Type B pancreatic cell (in vitro differentiated cells): ENCODE data around the gene NTM. TPM values are rescaled to one million over a fixed set of nuclear protein-coding genes. Genes with fewer than 3 reads are reported as not detected.
A peak's percentile ranks its signal among the peaks of the same experiment; 100 is the strongest.

Experiments
- DNase-seq: peaks from one replicate; pipeline ENCODE4 v3.0.0; 2021; ENCODE audit warnings: mixed read lengths; ENCODE audit not compliant: unreplicated experiment; ENCODE audit errors: extremely low spot score
- H3K27ac Mint-ChIP-seq: 2 replicates; pipeline ENCODE4 v1.8.0; 2021; ENCODE audit warnings: mild to moderate bottlenecking, mixed read lengths
- H3K27me3 Mint-ChIP-seq: 2 replicates; pipeline ENCODE4 v1.8.0; 2021; ENCODE audit warnings: mixed read lengths
- H3K36me3 Mint-ChIP-seq: 2 replicates; pipeline ENCODE4 v1.8.0; 2021; ENCODE audit warnings: mixed read lengths
- H3K4me1 Mint-ChIP-seq: one replicate; pipeline ENCODE4 v1.8.0; 2021; ENCODE audit warnings: mixed read lengths; ENCODE audit not compliant: unreplicated experiment
- H3K4me3 Mint-ChIP-seq: 2 replicates; pipeline ENCODE4 v1.8.0; 2021; ENCODE audit warnings: mild to moderate bottlenecking, mixed read lengths
- H3K9me3 Mint-ChIP-seq: 2 replicates; pipeline ENCODE4 v1.8.0; 2021; ENCODE audit warnings: mixed read lengths
- CTCF ChIP-seq: fragments of 200-600 bp; sonication (generic); conservative IDR thresholded peaks from 2 replicates; pipeline ENCODE4 v1.5.0; 2021; ENCODE audit warnings: antibody characterized with exemption, mild to moderate bottlenecking
- total RNA-seq: library from RNA; stranded (reverse); gene quantifications from 2 replicates; pipeline ENCODE4 v1.2.1, GENCODE V29; 2021; ENCODE audit warnings: low replicate concordance

Gene NTM
- total RNA-seq, 1 donor from 2014 or later = 19.2 TPM

- Mint-ChIP-seq H3K4me3 (no peak overlapping the region), H3K27ac (no peak overlapping the region)
These were observed 22.3 kb downstream of the NTM start for GRCh38 chr11:131392528-131393255.

DNA sequence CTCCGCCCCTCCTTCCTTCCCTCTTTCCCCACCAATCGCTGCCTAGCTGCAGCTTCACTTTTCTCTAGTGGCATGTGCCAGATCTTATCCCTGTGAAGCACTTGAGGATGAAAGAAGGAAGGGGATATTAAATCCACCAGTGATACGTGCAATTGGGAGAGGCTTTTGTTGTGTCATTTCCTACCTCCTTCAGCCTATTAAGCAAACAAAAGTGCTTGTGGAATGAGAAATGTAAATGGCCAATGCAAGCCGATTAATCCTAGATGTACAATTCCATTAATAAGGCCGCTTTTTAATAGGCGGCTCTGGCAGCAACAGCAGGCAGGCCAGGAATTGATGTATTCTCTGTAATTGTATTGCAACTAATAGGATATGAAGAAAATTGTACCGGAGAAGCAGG lies 23.3 kb downstream of the NTM start:
- no peak for DNase-seq
- Mint-ChIP-seq H3K27ac (no peak overlapping the region), H3K4me1 (peaks cover 19% of the 10 kb centered on the region), H3K9me3 (no peaks in the 10 kb centered on the region), H3K27me3 (peaks cover 17% of the 10 kb centered on the region), H3K4me3 (no peak overlapping the region), H3K36me3 (no peaks in the 10 kb centered on the region)
- TF ChIP-seq CTCF = no peak

More at GRCh38 chr11:131392528-131393255, 22.3 kb downstream of the NTM start:
- Mint-ChIP-seq H3K4me1 (peaks cover 16% of the 10 kb centered on the region), H3K9me3 (no peaks in the 10 kb centered on the region), H3K36me3 (no peaks in the 10 kb centered on the region), H3K27me3 (peaks cover 15% of the 10 kb centered on the region)
- peak; percentile 51 for TF ChIP-seq CTCF
- DNase-seq = no peak

- Mint-ChIP-seq H3K9me3 (no peaks in the 10 kb centered on the region), H3K27ac (no peak overlapping the region), H3K4me3 (no peak overlapping the region), H3K36me3 (no peaks in the 10 kb centered on the region), H3K4me1 (peaks cover 15% of the 10 kb centered on the region), H3K27me3 (peaks cover 20% of the 10 kb centered on the region)
- no peak for DNase-seq
- no peak for TF ChIP-seq CTCF
These were observed 27.3 kb downstream of the NTM start for GRCh38 chr11:131397675-131398074.

DNA sequence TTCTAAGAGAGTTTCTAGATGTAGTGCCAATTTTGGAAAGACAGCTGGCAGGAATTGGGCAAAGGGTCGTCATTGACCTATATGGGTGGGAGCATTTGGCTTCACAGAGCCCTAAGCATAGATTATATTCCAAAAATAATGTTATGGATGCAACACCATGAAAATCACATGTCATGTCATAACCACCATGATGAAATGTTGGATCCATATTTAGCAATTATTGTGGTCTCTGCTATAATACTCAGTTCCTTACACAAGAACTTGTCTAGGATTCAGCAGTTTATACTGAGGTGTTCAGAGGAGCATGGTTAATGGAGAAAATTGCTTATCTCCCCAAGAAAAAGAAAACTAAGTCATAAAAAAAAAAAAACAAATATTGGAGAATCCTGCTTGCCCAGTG lies 31.6 kb downstream of the NTM start:
- no peak for TF ChIP-seq CTCF
- DNase-seq = no peak
- H3K4me1 Mint-ChIP-seq = peaks cover 6% of the 10 kb centered on the region
- H3K36me3 Mint-ChIP-seq = no peaks in the 10 kb centered on the region
- H3K27ac Mint-ChIP-seq = no peak overlapping the region
- no peak overlapping the region for H3K4me3 Mint-ChIP-seq
- H3K9me3 Mint-ChIP-seq = no peaks in the 10 kb centered on the region
- peaks cover 7% of the 10 kb centered on the region for H3K27me3 Mint-ChIP-seq

DNA sequence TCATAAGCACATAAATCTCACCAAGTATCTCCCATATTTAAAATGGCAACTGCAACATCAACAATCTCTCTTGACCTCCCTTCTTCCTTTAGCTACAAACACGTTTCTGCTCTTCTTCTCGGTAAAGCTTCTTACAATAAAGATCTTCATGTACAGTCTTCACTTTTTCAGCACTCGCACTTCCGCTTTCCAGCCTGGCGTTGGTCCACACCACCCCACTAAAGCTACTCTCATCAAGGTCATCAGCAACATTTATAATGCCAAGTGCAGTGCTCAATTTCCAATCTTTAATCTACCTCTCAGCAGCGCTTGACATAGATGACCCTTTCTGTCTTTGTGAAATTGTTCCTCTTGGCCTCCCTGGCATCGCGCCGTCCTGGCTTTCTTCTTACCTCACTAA lies 33.6 kb downstream of the NTM start:
- DNase-seq = no peak
- Mint-ChIP-seq H3K36me3 (no peaks in the 10 kb centered on the region), H3K4me3 (no peak overlapping the region), H3K9me3 (no peaks in the 10 kb centered on the region), H3K4me1 (peaks cover 4% of the 10 kb centered on the region), H3K27ac (no peak overlapping the region), H3K27me3 (peaks cover 8% of the 10 kb centered on the region)
- TF ChIP-seq CTCF = no peak
